Dermis microvascular lymphatic vessel endothelial cell (primary cell): ENCODE measurements around the gene FAF1. TPM values are rescaled to one million over a fixed set of nuclear protein-coding genes. Genes with fewer than 3 reads are reported as not detected.
A peak's percentile ranks its signal among the peaks of the same experiment; 100 is the strongest.
"Not testable (repeated sequence)": the region's sequence is repeated elsewhere in the genome, so short reads cannot be mapped to it uniquely, and the experiment has no call there.

ENCODE experiments used
- DNase-seq, 2 donors: peaks; one replicate each; pipeline versions ENCODE4 v3.0.0 to v3.0.0-alpha.2; 2010; ENCODE audit warnings: low read depth in 2 of 2
- total RNA-seq: library from RNA; depleted of rRNA; stranded (reverse); fragments of >200 nt; gene quantifications from 2 replicates; pipeline ENCODE4 v1.2.1, GENCODE V29; 2014

The FAF1 gene
- total RNA-seq, 1 donor from 2014 or later, result 23.7 TPM

GRCh38 chr1:50851034-50851433 lies 109.0 kb downstream of the FAF1 start:
- no peak for DNase-seq

GRCh38 chr1:50847303-50847702 lies 112.8 kb downstream of the FAF1 start:
- DNase-seq, result no peak

GRCh38 chr1:50846224-50846839 lies 113.7 kb downstream of the FAF1 start:
- no peak for DNase-seq

- peak; percentile 51 to 79 for DNase-seq
Observed at GRCh38 chr1:50841791-50842387, 118.2 kb downstream of the FAF1 start.

- no peak for DNase-seq
Observed at GRCh38 chr1:50836117-50836516, 124.0 kb downstream of the FAF1 start.

- DNase-seq, result no peak
Observed at GRCh38 chr1:50833216-50833615, 126.9 kb downstream of the FAF1 start.

GRCh38 chr1:50832167-50832566 lies 127.9 kb downstream of the FAF1 start:
- no peak for DNase-seq

GRCh38 chr1:50831300-50832061 lies 128.6 kb downstream of the FAF1 start:
- no peak for DNase-seq

- DNase-seq, result no peak
Observed at GRCh38 chr1:50830621-50831020, 129.4 kb downstream of the FAF1 start.

- peak; percentile 78 to 82 for DNase-seq
Observed at GRCh38 chr1:50829014-50829958, 130.8 kb downstream of the FAF1 start.

- no peak for DNase-seq
Observed at GRCh38 chr1:50827546-50827945, 132.5 kb downstream of the FAF1 start.

- DNase-seq, result not testable (repeated sequence)
Observed at GRCh38 chr1:50826792-50827191, 133.3 kb downstream of the FAF1 start.

GRCh38 chr1:50822035-50822776 lies 137.9 kb downstream of the FAF1 start:
- DNase-seq, result no peak

- DNase-seq, result no peak
Observed at GRCh38 chr1:50820545-50820944, 139.5 kb downstream of the FAF1 start.

- DNase-seq, result no peak
Observed at GRCh38 chr1:50812346-50812745, 147.7 kb downstream of the FAF1 start.

- DNase-seq, result no peak
Observed at GRCh38 chr1:50808296-50808695, 151.8 kb downstream of the FAF1 start.

- peak; percentile 37 to 75 for DNase-seq
Observed at GRCh38 chr1:50796272-50796671, 163.8 kb downstream of the FAF1 start.

GRCh38 chr1:50793521-50793920 lies 166.5 kb downstream of the FAF1 start:
- no peak for DNase-seq

- no peak for DNase-seq
Observed at GRCh38 chr1:50787266-50787665, 172.8 kb downstream of the FAF1 start.

GRCh38 chr1:50783286-50783685 lies 176.8 kb downstream of the FAF1 start:
- DNase-seq, result no peak

- no peak for DNase-seq
Observed at GRCh38 chr1:50780797-50781196, 179.3 kb downstream of the FAF1 start.
